Measurements from ENCODE around the gene GIPC2.
"Not testable (repeated sequence)": the region's sequence is repeated elsewhere in the genome, so short reads cannot be mapped to it uniquely, and the experiment has no call there.

GRCh38 chr1:78064886-78065285 is 19.1 kb downstream of the GIPC2 start:
- not testable (repeated sequence) for TF ChIP-seq CTCF (IDR thresholded peaks at IDR 0.05); ZFX (IDR thresholded peaks at IDR 0.05; ENCODE audit: borderline replicate concordance)

Data from 22Rv1 (cell line).